BE2C (cell line): ENCODE measurements around the gene MCC.

Source experiments
- DNase-seq: peaks from one replicate; pipeline ENCODE4 v3.0.0-alpha.2; 2020
- H3K27me3 ChIP-seq: fragments of 250-450 bp; sonication (Bioruptor Pico); 2 replicates; pipeline ENCODE4 v1.5.1; 2020; ENCODE audit warnings: mild to moderate bottlenecking
- H3K36me3 ChIP-seq: fragments of 250-450 bp; sonication (Bioruptor Pico); 2 replicates; pipeline ENCODE4 v1.5.1; 2020; ENCODE audit warnings: mild to moderate bottlenecking
- H3K4me1 ChIP-seq: fragments of 250-450 bp; sonication (Bioruptor Pico); 2 replicates; pipeline ENCODE4 v1.5.1; 2020
- H3K4me3 ChIP-seq: 2 replicates; pipeline ENCODE4 v1.5.1; 2011; ENCODE audit warnings: low read depth, low read length
- H3K9me3 ChIP-seq: fragments of 250-450 bp; sonication (Bioruptor Pico); 2 replicates; pipeline ENCODE4 v1.5.1; 2020
- CTCF ChIP-seq: IDR thresholded peaks from 2 replicates; pipeline ENCODE4 v1.5.1; 2012; ENCODE audit warnings: mild to moderate bottlenecking, low read depth, low read length

MCC gene

GRCh38 chr5:113266227-113266912 lies 221.9 kb downstream of the MCC start:
- no peak overlapping the region for H3K4me3 ChIP-seq
- no peaks in the 10 kb centered on the region for H3K9me3 ChIP-seq
- TF ChIP-seq CTCF: no peak
- DNase-seq: no peak
- H3K4me1 ChIP-seq: peaks cover 44% of the 10 kb centered on the region
- H3K27me3 ChIP-seq: no peaks in the 10 kb centered on the region
- H3K36me3 ChIP-seq: no peaks in the 10 kb centered on the region; the same call in 1 of the 2 replicates

- Histone ChIP-seq H3K9me3 (no peaks in the 10 kb centered on the region), H3K4me1 (peaks cover 43% of the 10 kb centered on the region), H3K27me3 (no peaks in the 10 kb centered on the region), H3K36me3 (no peaks in the 10 kb centered on the region; the same call in 1 of the 2 replicates), H3K4me3 (no peak overlapping the region)
- no peak for DNase-seq
- no peak for TF ChIP-seq CTCF
Observed at GRCh38 chr5:113265190-113265589, 223.1 kb downstream of the MCC start.

- no peak for DNase-seq
- Histone ChIP-seq H3K27me3 (no peaks in the 10 kb centered on the region), H3K4me3 (no peak overlapping the region), H3K4me1 (peaks cover 32% of the 10 kb centered on the region), H3K36me3 (no peaks in the 10 kb centered on the region; the same call in 1 of the 2 replicates), H3K9me3 (no peaks in the 10 kb centered on the region)
- TF ChIP-seq CTCF: no peak
Observed at GRCh38 chr5:113264046-113264445, 224.2 kb downstream of the MCC start.

GRCh38 chr5:113263545-113263944 lies 224.7 kb downstream of the MCC start:
- Histone ChIP-seq H3K36me3 (no peaks in the 10 kb centered on the region; the same call in 1 of the 2 replicates), H3K4me1 (peaks cover 27% of the 10 kb centered on the region), H3K9me3 (no peaks in the 10 kb centered on the region), H3K4me3 (no peak overlapping the region), H3K27me3 (no peaks in the 10 kb centered on the region)
- DNase-seq: no peak
- no peak for TF ChIP-seq CTCF

GRCh38 chr5:113262674-113263073 lies 225.6 kb downstream of the MCC start:
- Histone ChIP-seq H3K27me3 (no peaks in the 10 kb centered on the region), H3K36me3 (no peaks in the 10 kb centered on the region; the same call in 1 of the 2 replicates), H3K4me1 (peaks cover 24% of the 10 kb centered on the region), H3K9me3 (no peaks in the 10 kb centered on the region), H3K4me3 (no peak overlapping the region)
- no peak for TF ChIP-seq CTCF
- no peak for DNase-seq

GRCh38 chr5:113259034-113259433 lies 229.2 kb downstream of the MCC start:
- Histone ChIP-seq H3K36me3 (no peaks in the 10 kb centered on the region; the same call in 1 of the 2 replicates), H3K27me3 (no peaks in the 10 kb centered on the region), H3K4me3 (no peak overlapping the region), H3K9me3 (no peaks in the 10 kb centered on the region), H3K4me1 (peaks cover 11% of the 10 kb centered on the region)
- no peak for TF ChIP-seq CTCF
- DNase-seq: no peak
